ENCODE data around the gene RPP14. TPM values are rescaled to one million over a fixed set of nuclear protein-coding genes. Genes with fewer than 3 reads are reported as not detected.
"Not testable (repeated sequence)": the region's sequence is repeated elsewhere in the genome, so short reads cannot be mapped to it uniquely, and the experiment has no call there.

The RPP14 gene
- total RNA-seq (2014; rRNA removed; shearing (Covaris generic); ENCODE audit: low replicate concordance) = 6.2 and 16.3 TPM in 2 replicates

- Histone ChIP-seq H3K27me3 (no peaks in the 10 kb centered on the region), H3K9me3 (no peaks in the 10 kb centered on the region)
- peak; percentile 92 for DNase-seq
Observed at GRCh38 chr3:58305882-58306711, at the start of gene RPP14, which contains the start of gene HTD2. TSS of gene RPP14 (plus strand) at chr3:58306245. CDS start at chr3:58310330, 4,085 bp downstream. TSS of gene HTD2 (plus strand) at chr3:58306520. CDS start at chr3:58317614, 11,094 bp downstream.

GRCh38 chr3:58256511-58256910 is 49.5 kb upstream of the RPP14 start:
- H3K27me3 ChIP-seq = no peaks in the 10 kb centered on the region
- no peaks in the 10 kb centered on the region for H3K36me3 ChIP-seq
- no peak for DNase-seq
- no peaks in the 10 kb centered on the region for H3K9me3 ChIP-seq
- H3K4me3 ChIP-seq = no peak overlapping the region

More at GRCh38 chr3:58305882-58306711, at the start of gene RPP14, which contains the start of gene HTD2:
- Histone ChIP-seq H3K4me3 (peak within 1 kb of the TSS; percentile 89), H3K36me3 (peaks cover 22% of the 10 kb centered on the region)

GRCh38 chr3:58258392-58259055 is 47.5 kb upstream of the RPP14 start:
- DNase-seq = no peak
- Histone ChIP-seq H3K4me3 (no peak overlapping the region), H3K36me3 (no peaks in the 10 kb centered on the region), H3K9me3 (no peaks in the 10 kb centered on the region), H3K27me3 (no peaks in the 10 kb centered on the region)

GRCh38 chr3:58260261-58260731 is 45.7 kb upstream of the RPP14 start:
- H3K4me3 ChIP-seq = no peak overlapping the region
- peak; percentile 20 for DNase-seq
- H3K36me3 ChIP-seq = no peaks in the 10 kb centered on the region
- no peaks in the 10 kb centered on the region for H3K9me3 ChIP-seq
- H3K27me3 ChIP-seq = no peaks in the 10 kb centered on the region

- no peaks in the 10 kb centered on the region for H3K36me3 ChIP-seq
- H3K9me3 ChIP-seq = no peaks in the 10 kb centered on the region
- H3K27me3 ChIP-seq = no peaks in the 10 kb centered on the region
- no peak overlapping the region for H3K4me3 ChIP-seq
- DNase-seq = peak; percentile 6
Observed at GRCh38 chr3:58260733-58261132, 45.3 kb upstream of the RPP14 start.

- no peaks in the 10 kb centered on the region for H3K36me3 ChIP-seq
- DNase-seq = no peak
Observed at GRCh38 chr3:58261954-58262666, 43.9 kb upstream of the RPP14 start.

GRCh38 chr3:58266577-58266976 is 39.5 kb upstream of the RPP14 start:
- DNase-seq = no peak
- Histone ChIP-seq H3K9me3 (no peaks in the 10 kb centered on the region), H3K36me3 (no peaks in the 10 kb centered on the region), H3K4me3 (no peak overlapping the region), H3K27me3 (no peaks in the 10 kb centered on the region)

More at GRCh38 chr3:58261954-58262666, 43.9 kb upstream of the RPP14 start:
- Histone ChIP-seq H3K27me3 (no peaks in the 10 kb centered on the region), H3K4me3 (no peak overlapping the region), H3K9me3 (no peaks in the 10 kb centered on the region)

- H3K4me3 ChIP-seq, H3K36me3 ChIP-seq, DNase-seq, H3K27me3 ChIP-seq, H3K9me3 ChIP-seq: not testable (repeated sequence)
Observed at GRCh38 chr3:58267543-58267942, 38.5 kb upstream of the RPP14 start.

GRCh38 chr3:58269356-58269755 is 36.7 kb upstream of the RPP14 start:
- no peaks in the 10 kb centered on the region for H3K27me3 ChIP-seq
- no peak for DNase-seq
- H3K4me3 ChIP-seq = no peak overlapping the region
- no peaks in the 10 kb centered on the region for H3K9me3 ChIP-seq
- no peaks in the 10 kb centered on the region for H3K36me3 ChIP-seq

GRCh38 chr3:58270485-58270884 is 35.6 kb upstream of the RPP14 start:
- no peaks in the 10 kb centered on the region for H3K27me3 ChIP-seq
- no peaks in the 10 kb centered on the region for H3K9me3 ChIP-seq
- DNase-seq = no peak
- no peak overlapping the region for H3K4me3 ChIP-seq
- no peaks in the 10 kb centered on the region for H3K36me3 ChIP-seq

- DNase-seq = peak; percentile 61
- no peaks in the 10 kb centered on the region for H3K27me3 ChIP-seq
- H3K4me3 ChIP-seq = no peak overlapping the region
- H3K9me3 ChIP-seq = no peaks in the 10 kb centered on the region
- H3K36me3 ChIP-seq = no peaks in the 10 kb centered on the region
Observed at GRCh38 chr3:58271901-58272501, 34.0 kb upstream of the RPP14 start.

- no peaks in the 10 kb centered on the region for H3K27me3 ChIP-seq
- DNase-seq = no peak
- no peak overlapping the region for H3K4me3 ChIP-seq
- H3K36me3 ChIP-seq = no peaks in the 10 kb centered on the region
- no peaks in the 10 kb centered on the region for H3K9me3 ChIP-seq
Observed at GRCh38 chr3:58272891-58273290, 33.2 kb upstream of the RPP14 start.

GRCh38 chr3:58273362-58273761 is 32.7 kb upstream of the RPP14 start:
- H3K27me3 ChIP-seq, DNase-seq, H3K36me3 ChIP-seq, H3K4me3 ChIP-seq, H3K9me3 ChIP-seq: not testable (repeated sequence)

- Histone ChIP-seq H3K9me3 (no peaks in the 10 kb centered on the region), H3K36me3 (no peaks in the 10 kb centered on the region), H3K4me3 (no peak overlapping the region), H3K27me3 (no peaks in the 10 kb centered on the region)
- no peak for DNase-seq
Observed at GRCh38 chr3:58274027-58274614, 31.9 kb upstream of the RPP14 start.

GRCh38 chr3:58281069-58281468 is 25.0 kb upstream of the RPP14 start:
- no peaks in the 10 kb centered on the region for H3K9me3 ChIP-seq
- no peak overlapping the region for H3K4me3 ChIP-seq
- no peak for DNase-seq
- H3K27me3 ChIP-seq = no peaks in the 10 kb centered on the region
- H3K36me3 ChIP-seq = no peaks in the 10 kb centered on the region

GRCh38 chr3:58285334-58285733 is 20.7 kb upstream of the RPP14 start:
- Histone ChIP-seq H3K36me3 (no peaks in the 10 kb centered on the region), H3K4me3 (no peak overlapping the region), H3K27me3 (no peaks in the 10 kb centered on the region), H3K9me3 (no peaks in the 10 kb centered on the region)
- no peak for DNase-seq
